Measurements from ENCODE around the gene VENTX. TPM values are rescaled to one million over a fixed set of nuclear protein-coding genes. Genes with fewer than 3 reads are reported as not detected.

VENTX gene
- total RNA-seq, 1 donor from 2014 or later: 0.13 TPM

DNA sequence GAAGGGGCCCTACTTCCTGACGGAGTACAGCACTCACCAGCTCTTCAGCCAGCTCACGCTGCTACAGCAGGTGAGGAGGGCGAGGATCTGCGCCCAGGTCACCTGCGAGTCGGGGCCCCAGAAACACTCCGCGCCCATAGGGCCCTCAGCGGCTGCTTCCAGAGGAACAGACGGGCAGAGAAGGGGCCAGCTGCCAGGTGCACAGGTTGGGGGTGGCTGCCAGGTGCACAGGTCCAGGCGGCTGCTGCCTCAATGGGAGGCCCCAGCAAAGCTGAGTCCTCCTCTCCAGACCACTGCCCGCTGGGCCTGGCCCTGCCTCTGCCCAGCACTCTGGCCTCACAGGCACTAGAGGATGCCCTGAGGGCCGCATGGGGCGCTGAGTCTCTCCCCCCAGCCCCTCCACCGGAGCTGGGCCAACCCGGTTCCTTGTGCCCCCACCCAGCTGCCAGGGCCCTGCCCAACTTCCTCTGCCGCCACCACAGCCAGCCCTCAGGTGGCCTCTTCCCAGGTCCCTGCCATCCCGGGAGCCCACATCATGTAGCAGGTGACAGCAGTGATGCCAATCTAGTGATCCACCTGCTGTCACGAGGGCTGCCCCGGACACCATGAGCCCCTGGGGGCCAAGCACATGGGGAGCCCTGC is 24.7 kb upstream of the VENTX start:
- H3K9me3 Mint-ChIP-seq: no peaks in the 10 kb centered on the region
- peaks cover 7% of the 10 kb centered on the region for H3K27me3 Mint-ChIP-seq
- no peak for ATAC-seq (ENCODE audit: low read depth)
- intact Hi-C loops (cut with micrococcal nuclease): no loop called here
- no peak overlapping the region for H3K27ac Mint-ChIP-seq
- ChIA-PET CTCF (no interaction called here), POLR2A (no interaction called here)
- TF ChIP-seq CTCF (IDR thresholded peaks at IDR 0.05): no peak
- DNase-seq: no peak
- H3K4me1 Mint-ChIP-seq: no peaks in the 10 kb centered on the region
- no peak overlapping the region for H3K4me3 Mint-ChIP-seq
- H3K36me3 Mint-ChIP-seq (ENCODE audit: low read depth): no peaks in the 10 kb centered on the region

- H3K4me3 Mint-ChIP-seq: no peak overlapping the region
- ATAC-seq (ENCODE audit: low read depth): no peak
- intact Hi-C loops (cut with micrococcal nuclease): no loop called here
- no peaks in the 10 kb centered on the region for H3K36me3 Mint-ChIP-seq (ENCODE audit: low read depth)
- TF ChIP-seq CTCF (IDR thresholded peaks at IDR 0.05): no peak
- peaks cover 7% of the 10 kb centered on the region for H3K27me3 Mint-ChIP-seq
- no peak overlapping the region for H3K27ac Mint-ChIP-seq
- no peak for DNase-seq
- no peaks in the 10 kb centered on the region for H3K9me3 Mint-ChIP-seq
- no peaks in the 10 kb centered on the region for H3K4me1 Mint-ChIP-seq
- ChIA-PET CTCF (no interaction called here), POLR2A (no interaction called here)
Measured at GRCh38 chr10:133213641-133214467, 23.8 kb upstream of the VENTX start.

- Mint-ChIP-seq H3K4me1 (no peaks in the 10 kb centered on the region), H3K27me3 (peaks cover 7% of the 10 kb centered on the region), H3K36me3 (ENCODE audit: low read depth) (no peaks in the 10 kb centered on the region), H3K4me3 (no peak overlapping the region), H3K27ac (no peak overlapping the region), H3K9me3 (no peaks in the 10 kb centered on the region)
- ATAC-seq (ENCODE audit: low read depth) (no peak), DNase-seq (no peak)
- ChIA-PET CTCF (no interaction called here), POLR2A (no interaction called here)
- TF ChIP-seq CTCF (IDR thresholded peaks at IDR 0.05): no peak
- intact Hi-C loops (cut with micrococcal nuclease): no loop called here
Measured at GRCh38 chr10:133214468-133215410, 22.9 kb upstream of the VENTX start.

- H3K4me3 Mint-ChIP-seq: no peak overlapping the region
- TF ChIP-seq CTCF (IDR thresholded peaks at IDR 0.05): no peak
- CTCF ChIA-PET: no interaction called here
- H3K9me3 Mint-ChIP-seq: no peaks in the 10 kb centered on the region
- DNase-seq: no peak
- no peak overlapping the region for H3K27ac Mint-ChIP-seq
- H3K4me1 Mint-ChIP-seq: no peaks in the 10 kb centered on the region
- ATAC-seq (ENCODE audit: low read depth): no peak
- no peaks in the 10 kb centered on the region for H3K36me3 Mint-ChIP-seq (ENCODE audit: low read depth)
- POLR2A ChIA-PET: no interaction called here
- peaks cover 7% of the 10 kb centered on the region for H3K27me3 Mint-ChIP-seq
- intact Hi-C loops (cut with micrococcal nuclease): no loop called here
Measured at GRCh38 chr10:133215586-133215985, 22.1 kb upstream of the VENTX start.

- ATAC-seq (ENCODE audit: low read depth) (no peak), DNase-seq (no peak)
- Mint-ChIP-seq H3K27me3 (peaks cover 16% of the 10 kb centered on the region), H3K4me3 (no peak overlapping the region), H3K36me3 (ENCODE audit: low read depth) (no peaks in the 10 kb centered on the region), H3K4me1 (no peaks in the 10 kb centered on the region), H3K9me3 (no peaks in the 10 kb centered on the region), H3K27ac (no peak overlapping the region)
- intact Hi-C loops (cut with micrococcal nuclease): no loop called here
- CTCF ChIA-PET: no interaction called here
- no peak for TF ChIP-seq CTCF (IDR thresholded peaks at IDR 0.05)
- POLR2A ChIA-PET: no interaction called here
Measured at GRCh38 chr10:133216776-133217175, 20.9 kb upstream of the VENTX start.

Data from activated B cell treated with CpG ODN at 0.5 μM for 24 hours (primary cell).